H1 (cell line): Measurements from ENCODE around the gene DSCAM. TPM values are rescaled to one million over a fixed set of nuclear protein-coding genes. Genes with fewer than 3 reads are reported as not detected.

ENCODE experiments used
- CTCF ChIA-PET: fragments of 300-600 bp; sonication (Branson Sonifier 250); formaldehyde crosslinking; loops from one replicate; lab custom pipeline; 2021; ENCODE audit not compliant: partially characterized antibody; lab: Charles Lee
- POLR2A ChIA-PET: fragments of 300-600 bp; sonication (Branson Sonifier 250); formaldehyde crosslinking; loops from one replicate; lab custom pipeline; 2021; ENCODE audit warnings: inconsistent platforms; ENCODE audit not compliant: partially characterized antibody; lab: Charles Lee
- DNase-seq, 2 experiments: peaks; one replicate each; pipeline versions ENCODE4 v3.0.0 to v3.0.0-alpha.2; 2010 to 2022; ENCODE audit warnings: low spot score in 2 of 2, low read depth in 1 of 2, mixed read lengths in 1 of 2
- FAIRE-seq: peaks from 2 replicates; lab custom pipeline; 2011; peaks lifted over from hg19 to GRCh38; lab: Jason Lieb, UNC
- H2AFZ ChIP-seq: 2 replicates; pipeline ENCODE4 v1.8.1; 2012; ENCODE audit warnings: low read length, inconsistent platforms
- H2AK5ac ChIP-seq: 2 replicates; pipeline ENCODE4 v1.6.1; 2013; ENCODE audit warnings: low read depth, low read length
- H2BK120ac ChIP-seq: replicated peaks from 2 replicates; pipeline ENCODE3; 2013; ENCODE audit warnings: low read depth, low read length, inconsistent platforms
- H2BK12ac ChIP-seq: 2 replicates; pipeline ENCODE4 v1.6.1; 2013; ENCODE audit warnings: low read depth, low read length
- H2BK15ac ChIP-seq: 2 replicates; pipeline ENCODE4 v1.6.1; 2013; ENCODE audit warnings: low read length
- H2BK20ac ChIP-seq: 2 replicates; pipeline ENCODE4 v1.6.1; 2013; ENCODE audit warnings: low read length
- H2BK5ac ChIP-seq: 2 replicates; pipeline ENCODE4 v1.6.1; 2013; ENCODE audit warnings: low read depth, low read length
- H3K14ac ChIP-seq: 2 replicates; pipeline ENCODE4 v1.6.1; 2013; ENCODE audit warnings: inconsistent platforms; ENCODE audit not compliant: insufficient read length
- H3K18ac ChIP-seq: 2 replicates; pipeline ENCODE4 v1.6.1; 2013; ENCODE audit warnings: low read length; ENCODE audit errors: extremely low read depth
- H3K23ac ChIP-seq: 2 replicates; pipeline ENCODE4 v1.6.1; 2013; ENCODE audit warnings: inconsistent platforms; ENCODE audit not compliant: insufficient read length
- H3K23me2 ChIP-seq: 2 replicates; pipeline ENCODE4 v1.6.1; 2013; ENCODE audit warnings: low read depth, low read length
- H3K27ac ChIP-seq: 2 replicates; pipeline ENCODE4 v1.6.1; 2011; ENCODE audit warnings: low read depth, low read length, inconsistent platforms
- H3K27me3 ChIP-seq, 4 experiments: replicated peaks in 1 of 4; 1 replicate in 1 of 4; 2 replicates in 3 of 4; pipeline versions ENCODE4 v1.6.1 to v1.8.1; 2011 to 2013; ENCODE audit warnings: low read length in 3 of 4, mild to moderate bottlenecking in 3 of 4, inconsistent platforms in 2 of 4, mixed read lengths in 2 of 4, moderate library complexity in 1 of 4; ENCODE audit not compliant: control insufficient read depth in 3 of 4, insufficient read depth in 3 of 4; ENCODE audit errors: extremely low read depth in 1 of 4
- H3K36me3 ChIP-seq, 4 experiments: 2 replicates each; pipeline versions ENCODE4 v1.6.1 to v1.8.1; 2011 to 2013; ENCODE audit warnings: mild to moderate bottlenecking in 4 of 4, low read length in 3 of 4, moderate library complexity in 2 of 4, control low read depth in 1 of 4, inconsistent platforms in 1 of 4; ENCODE audit not compliant: insufficient read depth in 4 of 4, control insufficient read depth in 2 of 4
- H3K4ac ChIP-seq: replicated peaks from 2 replicates; pipeline ENCODE3; 2013; ENCODE audit warnings: low read length, low read depth, mixed read lengths, inconsistent platforms; ENCODE audit not compliant: insufficient read length
- H3K4me1 ChIP-seq, 4 experiments: replicated peaks in 1 of 4; 1 replicate in 1 of 4; 2 replicates in 3 of 4; pipeline versions ENCODE4 v1.6.1 to v1.8.1; 2011 to 2013; ENCODE audit warnings: low read length in 3 of 4, inconsistent platforms in 2 of 4, mixed read lengths in 1 of 4; ENCODE audit not compliant: insufficient read depth in 4 of 4, control insufficient read depth in 3 of 4
- H3K4me2 ChIP-seq, 2 experiments: 2 replicates each; pipeline versions ENCODE4 v1.6.1 to v1.8.1; 2011 to 2013; ENCODE audit warnings: low read depth in 2 of 2, low read length in 2 of 2, control low read depth in 1 of 2, inconsistent platforms in 1 of 2, mild to moderate bottlenecking in 1 of 2; ENCODE audit not compliant: insufficient read depth in 1 of 2
- H3K4me3 ChIP-seq, 4 experiments: fragments of 200-600, 300-600 bp in 1 of 4; sonication (generic), shearing (Covaris generic), sonication (Bioruptor Twin) in 1 of 4; 2 replicates each; pipeline versions ENCODE4 v1.5.1 to v1.8.1; 2011 to 2016; ENCODE audit warnings: low read length in 4 of 4, low read depth in 3 of 4, control low read depth in 2 of 4, inconsistent platforms in 2 of 4, mild to moderate bottlenecking in 2 of 4, mixed read lengths in 1 of 4, moderate library complexity in 1 of 4; ENCODE audit not compliant: insufficient read depth in 2 of 4; ENCODE audit errors: extremely low read depth in 1 of 4
- H3K56ac ChIP-seq: replicated peaks from 2 replicates; pipeline ENCODE3; 2013; ENCODE audit warnings: low read depth, mild to moderate bottlenecking, mixed read lengths, low read length, inconsistent platforms; ENCODE audit not compliant: insufficient read length
- H3K79me1 ChIP-seq: 2 replicates; pipeline ENCODE4 v1.6.1; 2013; ENCODE audit warnings: low read depth, low read length, control low read depth
- H3K79me2 ChIP-seq, 2 experiments: 2 replicates each; pipeline versions ENCODE4 v1.6.1 to v1.8.1; 2012 to 2013; ENCODE audit warnings: low read length in 2 of 2, mild to moderate bottlenecking in 2 of 2, inconsistent platforms in 1 of 2; ENCODE audit not compliant: insufficient read depth in 2 of 2, control insufficient read depth in 1 of 2
- H3K9ac ChIP-seq, 4 experiments: replicated peaks in 1 of 4; 1 replicate in 1 of 4; 2 replicates in 3 of 4; pipeline versions ENCODE4 v1.6.1 to v1.8.1; 2011 to 2013; ENCODE audit warnings: low read depth in 3 of 4, low read length in 3 of 4, control low read depth in 2 of 4, mild to moderate bottlenecking in 2 of 4, moderate library complexity in 2 of 4, inconsistent platforms in 1 of 4; ENCODE audit errors: extremely low read depth in 1 of 4
- H3K9me3 ChIP-seq, 2 experiments: 2 replicates each; pipeline versions ENCODE4 v1.6.1 to v1.8.1; 2012 to 2013; ENCODE audit warnings: mild to moderate bottlenecking in 2 of 2, moderate library complexity in 2 of 2, control low read depth in 1 of 2, inconsistent platforms in 1 of 2, low read depth in 1 of 2, low read length in 1 of 2, mixed read lengths in 1 of 2; ENCODE audit not compliant: insufficient read depth in 2 of 2
- H4K20me1 ChIP-seq, 2 experiments: replicated peaks in 1 of 2; 2 replicates each; pipeline versions ENCODE3 to v1.8.1; 2011 to 2013; ENCODE audit warnings: inconsistent platforms in 2 of 2, low read length in 2 of 2, mild to moderate bottlenecking in 1 of 2; ENCODE audit not compliant: insufficient read depth in 2 of 2, control insufficient read depth in 1 of 2
- H4K5ac ChIP-seq: 2 replicates; pipeline ENCODE4 v1.6.1; 2013; ENCODE audit warnings: low read length, low read depth, mixed read lengths, inconsistent platforms; ENCODE audit not compliant: insufficient read length
- H4K8ac ChIP-seq: 2 replicates; pipeline ENCODE4 v1.8.0; 2013; ENCODE audit warnings: mild to moderate bottlenecking, moderate library complexity, low read length, inconsistent platforms; ENCODE audit not compliant: insufficient read depth; ENCODE audit errors: extremely low read depth
- H4K91ac ChIP-seq: replicated peaks from 2 replicates; pipeline ENCODE3; 2013; ENCODE audit warnings: low read length, mixed read lengths, inconsistent platforms; ENCODE audit not compliant: insufficient read length
- ATF3 ChIP-seq: IDR thresholded peaks from 2 replicates; pipeline ENCODE4 v1.6.1; 2011; ENCODE audit warnings: low read depth, mild to moderate bottlenecking, low read length; ENCODE audit not compliant: insufficient read depth
- BCL11A ChIP-seq, 2 experiments: IDR thresholded peaks; one replicate each; pipeline ENCODE4 v1.6.1; 2011; ENCODE audit warnings: low read depth in 2 of 2, low read length in 2 of 2, mild to moderate bottlenecking in 2 of 2
- POLR2A ChIP-seq, 2 experiments: IDR thresholded peaks; 1 replicate in 1 of 2; 2 replicates in 1 of 2; pipeline ENCODE4 v1.6.1; 2011; ENCODE audit warnings: low read depth in 2 of 2, low read length in 2 of 2, mild to moderate bottlenecking in 2 of 2; ENCODE audit errors: control extremely low read depth in 1 of 2
- RAD21 ChIP-seq, 2 experiments: IDR thresholded peaks in 1 of 2; conservative IDR thresholded peaks in 1 of 2; 2 replicates each; pipeline ENCODE4 v1.6.1; 2011; ENCODE audit warnings: low read depth in 2 of 2, low read length in 2 of 2, improper control_type of control experiment in 1 of 2, inconsistent platforms in 1 of 2, mild to moderate bottlenecking in 1 of 2, moderate library complexity in 1 of 2
- SP4 ChIP-seq: IDR thresholded peaks from 2 replicates; pipeline ENCODE4 v1.6.1; 2012; ENCODE audit warnings: low read length, inconsistent platforms
- TAF1 ChIP-seq: IDR thresholded peaks from 2 replicates; pipeline ENCODE4 v1.6.1; 2011; ENCODE audit warnings: mild to moderate bottlenecking, low read depth, low read length
- TCF12 ChIP-seq: IDR thresholded peaks from 2 replicates; pipeline ENCODE4 v1.6.1; 2011; ENCODE audit warnings: low read depth, mild to moderate bottlenecking, low read length
- WGBS, 2 experiments: shearing (Covaris generic) in 1 of 2; methylation state at CpG; one replicate each; pipeline versions ENCODE4 v1.1.6 to v1.1.7; 2013 to 2015; ENCODE audit warnings: low lambda C conversion rate in 2 of 2, mixed read lengths in 2 of 2, inconsistent platforms in 1 of 2, low coverage in 1 of 2, missing lambda C conversion rate in 1 of 2; ENCODE audit not compliant: insufficient replicate concordance in 2 of 2, insufficient coverage in 1 of 2, insufficient read length in 1 of 2; ENCODE audit errors: extremely low coverage in 1 of 2, missing lambda C conversion rate in 1 of 2; 5-methylcytosine and 5-hydroxymethylcytosine counted together
- polyA plus RNA-seq, 7 experiments: library from polyadenylated mRNA; depleted of rRNA in 3 of 7; stranded (reverse) in 5 of 7; unstranded in 2 of 7; fragments of >200 nt in 5 of 7; fragments of 200-250 nt in 2 of 7; gene quantifications; 1 replicate in 5 of 7; 2 replicates in 1 of 7; 4 replicates in 1 of 7; pipeline versions ENCODE4 v1.2.1 to v1.2.3, GENCODE V29; 2011 to 2013; ENCODE audit warnings: missing spikeins in 2 of 7, mixed read lengths in 2 of 7
- total RNA-seq: library from RNA; stranded (reverse); fragmentation: NEBNext Ultra II Directional; extraction: Animal tissue kit (Norgen Biotek cat#: 25700); gene quantifications from 2 replicates; pipeline ENCODE4 v1.2.1, GENCODE V29; 2021

DSCAM gene
- total and polyA plus RNA-seq, 2 of the 8 experiments (the other 6 are each of a cell fraction or from before 2014, with no cell fraction given): 0.02 to 0.15 TPM

- no peak overlapping the region for H3K23ac ChIP-seq
- H4K20me1 ChIP-seq: no peaks in the 10 kb centered on the region
- H2BK12ac ChIP-seq: no peak overlapping the region
- DNase-seq (no peak), FAIRE-seq (no peak)
- H3K9ac ChIP-seq: no peak overlapping the region
- no peak overlapping the region for H2BK15ac ChIP-seq
- no peak overlapping the region for H3K4ac ChIP-seq
- H2AK5ac ChIP-seq: no peak overlapping the region
- no peak overlapping the region for H2BK5ac ChIP-seq
- no peak overlapping the region for H3K14ac ChIP-seq
- no peak overlapping the region for H4K5ac ChIP-seq
- no peak overlapping the region for H3K4me2 ChIP-seq
- H3K36me3 ChIP-seq: no peaks in the 10 kb centered on the region
- CTCF ChIA-PET: interaction anchor here (1.2 kb wide), 1 partner anchor 43 kb away, joined by 4 read pairs; no protein-coding TSS in a partner anchor
- no peak overlapping the region for H2BK120ac ChIP-seq
- TF ChIP-seq BCL11A (IDR thresholded peaks at IDR 0.05; ENCODE audit: low read depth in 2 of 2, low read length in 2 of 2) (no peak), POLR2A (IDR thresholded peaks at IDR 0.05; ENCODE audit: control extremely low read depth in 1 of 2, low read depth in 2 of 2, low read length in 2 of 2) (no peak), TAF1 (no peak), TCF12 (no peak), RAD21 (IDR thresholded peaks at IDR 0.05 in 1 of 2, conservative IDR thresholded peaks at IDR 0.05 in 1 of 2; ENCODE audit: low read depth in 2 of 2, low read length in 2 of 2) (no peak), SP4 (no peak), ATF3 (no peak)
- TF ChIP-seq, all 59 proteins: peak for 0
- no peak overlapping the region for H4K8ac ChIP-seq
- no peaks in the 10 kb centered on the region for H3K27me3 ChIP-seq
- H3K9me3 ChIP-seq: no peaks in the 10 kb centered on the region
- no peak overlapping the region for H3K56ac ChIP-seq
- 95% methylated on average over 2 of the region's 2 CpGs; no CpG with 5 or more reads in 1 of the 2 experiments for WGBS, 2 experiments
- POLR2A ChIA-PET: no interaction called here
- no peak overlapping the region for H2AFZ ChIP-seq
- no peak overlapping the region for H3K27ac ChIP-seq
- no peaks in the 10 kb centered on the region for H3K79me2 ChIP-seq
- no peaks in the 10 kb centered on the region for H3K4me1 ChIP-seq
- H3K23me2 ChIP-seq: no peaks in the 10 kb centered on the region
- H4K91ac ChIP-seq: no peak overlapping the region
- H3K79me1 ChIP-seq: no peaks in the 10 kb centered on the region
- H3K4me3 ChIP-seq: no peak overlapping the region
- H3K18ac ChIP-seq: no peak overlapping the region
- H2BK20ac ChIP-seq: no peak overlapping the region
Measured at GRCh38 chr21:40351006-40351405, 496.0 kb downstream of the DSCAM start.
